ENCODE measurements around the gene ARHGAP23. TPM values are rescaled to one million over a fixed set of nuclear protein-coding genes. Genes with fewer than 3 reads are reported as not detected.

Gene ARHGAP23
- total and polyA plus RNA-seq, 2 donors (not counting 3 experiments of a cell fraction or from before 2014, with no cell fraction given): 25.4 to 190 TPM

- no peak overlapping the region for H3K9ac ChIP-seq (replicated peaks; ENCODE audit: extremely low read depth, insufficient read depth, low read length)
- dilution Hi-C loops (cut with MboI; ENCODE audit: extremely low pct_ligation_motif_present, low sequenced_read_pairs): no loop called here
These were observed 9.4 kb upstream of the ARHGAP23 start for GRCh38 chr17:38418693-38419507.

More at GRCh38 chr17:38418693-38419507, 9.4 kb upstream of the ARHGAP23 start:
- no peaks in the 10 kb centered on the region for H3K9me1 ChIP-seq (replicated peaks; ENCODE audit: control insufficient read depth, extremely low read depth, insufficient read depth, low read length)
- FAIRE-seq (no peak), DNase-seq (ENCODE audit: low read depth, low spot score) (no peak)
- H2AFZ ChIP-seq (ENCODE audit: low read depth, low read length): no peak overlapping the region
- peaks cover 6% of the 10 kb centered on the region for H3K4me1 ChIP-seq (ENCODE audit: control insufficient read depth, extremely low read depth, insufficient read depth, low read length)
- intact Hi-C loops (cut with micrococcal nuclease): no loop called here
- no peak overlapping the region for H3K27ac ChIP-seq (ENCODE audit: insufficient read depth, low read depth, low read length)
- peaks cover 20 to 22% of the 10 kb centered on the region in 2 experiments for H3K27me3 ChIP-seq (ENCODE audit: control insufficient read depth in 2 of 2, insufficient read depth in 2 of 2, low read length in 2 of 2)
- H3K79me2 ChIP-seq (ENCODE audit: control insufficient read depth, insufficient read depth, low read length): no peaks in the 10 kb centered on the region
- no peaks in the 10 kb centered on the region for H3K9me3 ChIP-seq (replicated peaks; ENCODE audit: control insufficient read depth, insufficient read depth, low read length)
- no peaks in the 10 kb centered on the region for H3K36me3 ChIP-seq (ENCODE audit: control insufficient read depth in 2 of 2, extremely low read depth in 1 of 2, insufficient read depth in 2 of 2, low read length in 2 of 2)
- BruUV-seq (replicated peaks): no TSS peak
- ChIA-PET POLR2A (no interaction called here), CTCF (interaction anchor here (0.8 to 9.7 kb wide), 3 partner anchors 70 to 119 kb away, joined by 3 to 96 read pairs (median 4); no protein-coding TSS in a partner anchor)
- H3K4me2 ChIP-seq (ENCODE audit: insufficient read depth, low read length): no peak overlapping the region
- H4K20me1 ChIP-seq (replicated peaks; ENCODE audit: control insufficient read depth, extremely low read depth, insufficient read depth, low read length): no peaks in the 10 kb centered on the region
- TF ChIP-seq GATA2 (IDR thresholded peaks at IDR 0.05; ENCODE audit: insufficient read depth, insufficient read length, low read depth, low read length): no peak
- no peak for TF ChIP-seq MYC (IDR thresholded peaks at IDR 0.05; ENCODE audit: low read depth, low read length)
- peak; percentile 84 for TF ChIP-seq EZH2 (IDR thresholded peaks at IDR 0.05; ENCODE audit: borderline replicate concordance, low read depth, low read length, severe bottlenecking)
- no peak for TF ChIP-seq CTCF (IDR thresholded peaks at IDR 0.05; ENCODE audit: extremely low read depth in 1 of 2, insufficient read depth in 1 of 2, low read depth in 1 of 2, low read length in 2 of 2)
- H3K4me3 ChIP-seq (replicated peaks in 1 of 3; ENCODE audit: insufficient read depth in 1 of 3, low read depth in 1 of 3, low read length in 3 of 3): peak overlapping the region in 1 of 3 experiments; percentile 9
